GM12878 (cell line): ENCODE measurements around the gene PNPLA5.

Experiments used
- ZBTB40 ChIP-seq: fragments of 450-650 bp; IDR thresholded peaks from 2 replicates; pipeline ENCODE4 v1.6.1; 2016; ENCODE audit warnings: mild to moderate bottlenecking, moderate library complexity, borderline replicate concordance
- TF ChIP-seq, protein P1 (sequence below), 3 experiments: IDR thresholded peaks in 2 of 3; conservative IDR thresholded peaks in 1 of 3; 2 replicates each; pipeline ENCODE4 v1.5.1; 2011; ENCODE audit warnings: low read depth in 3 of 3, low read length in 3 of 3, mild to moderate bottlenecking in 3 of 3, control low read depth in 2 of 3, moderate library complexity in 2 of 3, inconsistent platforms in 1 of 3, mixed read lengths in 1 of 3; ENCODE audit not compliant: control insufficient read depth in 2 of 3, insufficient read depth in 1 of 3; ENCODE audit errors: extremely low read depth in 1 of 3
- TF ChIP-seq, protein P2 (sequence below): IDR thresholded peaks from 2 replicates; pipeline ENCODE4 v1.6.1; 2012; ENCODE audit warnings: low read depth, low read length, improper control_type of control experiment

DNA sequence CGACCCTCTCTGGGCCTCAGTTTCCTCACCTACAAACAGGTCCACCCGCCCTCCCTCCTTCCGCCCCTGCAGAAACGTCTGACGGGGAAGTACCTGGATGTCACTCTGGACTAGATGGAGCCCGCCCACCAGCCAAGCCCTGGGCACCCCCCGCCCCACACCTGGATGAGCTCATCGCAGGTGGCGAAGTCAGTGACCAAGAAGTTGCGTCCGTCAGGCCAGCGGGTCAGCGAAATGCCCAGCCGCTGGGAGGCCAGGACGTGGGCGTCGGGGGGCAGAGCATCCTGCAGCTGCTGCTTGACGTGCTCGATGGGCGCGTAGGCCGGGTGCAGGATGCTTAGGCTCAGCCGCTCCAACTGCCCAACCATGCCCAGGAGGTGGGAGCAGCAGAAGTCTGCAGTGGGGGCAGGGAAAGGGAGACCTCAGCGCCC is 897 bp downstream of the PNPLA5 start:
- TF ChIP-seq ZBTB40, result no peak
- TF ChIP-seq, protein P1, sequence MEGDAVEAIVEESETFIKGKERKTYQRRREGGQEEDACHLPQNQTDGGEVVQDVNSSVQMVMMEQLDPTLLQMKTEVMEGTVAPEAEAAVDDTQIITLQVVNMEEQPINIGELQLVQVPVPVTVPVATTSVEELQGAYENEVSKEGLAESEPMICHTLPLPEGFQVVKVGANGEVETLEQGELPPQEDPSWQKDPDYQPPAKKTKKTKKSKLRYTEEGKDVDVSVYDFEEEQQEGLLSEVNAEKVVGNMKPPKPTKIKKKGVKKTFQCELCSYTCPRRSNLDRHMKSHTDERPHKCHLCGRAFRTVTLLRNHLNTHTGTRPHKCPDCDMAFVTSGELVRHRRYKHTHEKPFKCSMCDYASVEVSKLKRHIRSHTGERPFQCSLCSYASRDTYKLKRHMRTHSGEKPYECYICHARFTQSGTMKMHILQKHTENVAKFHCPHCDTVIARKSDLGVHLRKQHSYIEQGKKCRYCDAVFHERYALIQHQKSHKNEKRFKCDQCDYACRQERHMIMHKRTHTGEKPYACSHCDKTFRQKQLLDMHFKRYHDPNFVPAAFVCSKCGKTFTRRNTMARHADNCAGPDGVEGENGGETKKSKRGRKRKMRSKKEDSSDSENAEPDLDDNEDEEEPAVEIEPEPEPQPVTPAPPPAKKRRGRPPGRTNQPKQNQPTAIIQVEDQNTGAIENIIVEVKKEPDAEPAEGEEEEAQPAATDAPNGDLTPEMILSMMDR (IDR thresholded peaks at IDR 0.05 in 2 of 3, conservative IDR thresholded peaks at IDR 0.05 in 1 of 3; ENCODE audit: control insufficient read depth in 2 of 3, extremely low read depth in 1 of 3, insufficient read depth in 1 of 3, low read depth in 3 of 3, low read length in 3 of 3), result no peak
- TF ChIP-seq, protein P2, sequence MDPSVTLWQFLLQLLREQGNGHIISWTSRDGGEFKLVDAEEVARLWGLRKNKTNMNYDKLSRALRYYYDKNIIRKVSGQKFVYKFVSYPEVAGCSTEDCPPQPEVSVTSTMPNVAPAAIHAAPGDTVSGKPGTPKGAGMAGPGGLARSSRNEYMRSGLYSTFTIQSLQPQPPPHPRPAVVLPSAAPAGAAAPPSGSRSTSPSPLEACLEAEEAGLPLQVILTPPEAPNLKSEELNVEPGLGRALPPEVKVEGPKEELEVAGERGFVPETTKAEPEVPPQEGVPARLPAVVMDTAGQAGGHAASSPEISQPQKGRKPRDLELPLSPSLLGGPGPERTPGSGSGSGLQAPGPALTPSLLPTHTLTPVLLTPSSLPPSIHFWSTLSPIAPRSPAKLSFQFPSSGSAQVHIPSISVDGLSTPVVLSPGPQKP, result no peak
